Activated CD4-positive, alpha-beta T cell treated with anti-CD3 and anti-CD28 coated beads, Interleukin-2, amount 10 ng/mL, durations not matched to agents 24 days and 14 days (primary cell): ENCODE results near the gene CELF3. TPM values are rescaled to one million over a fixed set of nuclear protein-coding genes. Genes with fewer than 3 reads are reported as not detected.
A peak's percentile ranks its signal among the peaks of the same experiment; 100 is the strongest.
"Not testable (repeated sequence)": the region's sequence is repeated elsewhere in the genome, so short reads cannot be mapped to it uniquely, and the experiment has no call there.

Experiments used
- DNase-seq: peaks from one replicate; pipeline ENCODE4 v3.0.0; 2022
- H3K27ac Mint-ChIP-seq: one replicate; pipeline ENCODE4 v1.8.0; 2022; ENCODE audit warnings: mild to moderate bottlenecking, mixed read lengths
- H3K27me3 Mint-ChIP-seq: one replicate; pipeline ENCODE4 v1.8.0; 2022; ENCODE audit warnings: mixed read lengths
- H3K36me3 Mint-ChIP-seq: one replicate; pipeline ENCODE4 v1.8.0; 2022; ENCODE audit warnings: low read depth, mild to moderate bottlenecking, mixed read lengths
- H3K4me1 Mint-ChIP-seq: one replicate; pipeline ENCODE4 v1.8.0; 2021; ENCODE audit warnings: mixed read lengths
- H3K4me3 Mint-ChIP-seq: one replicate; pipeline ENCODE4 v1.8.0; 2022; ENCODE audit warnings: mild to moderate bottlenecking, moderate library complexity, mixed read lengths
- H3K9me3 Mint-ChIP-seq: one replicate; pipeline ENCODE4 v1.8.0; 2021; ENCODE audit warnings: mixed read lengths
- intact Hi-C: fragments of 100-400 bp; cut with micrococcal nuclease; formaldehyde crosslinking; loops from one replicate; pipeline ENCODE4 v1.15.1; 2023
- total RNA-seq: library from RNA; stranded (reverse); gene quantifications from 2 replicates; pipeline ENCODE4 v1.2.3, GENCODE V29; 2022

Gene CELF3
- total RNA-seq, 1 donor from 2014 or later, result not detected

GRCh38 chr1:151703813-151704212 lies 12.8 kb downstream of the CELF3 start:
- DNase-seq, result no peak
- Mint-ChIP-seq H3K27ac (no peak overlapping the region), H3K4me1 (peaks cover 7% of the 10 kb centered on the region), H3K27me3 (peaks cover 2% of the 10 kb centered on the region), H3K4me3 (no peak overlapping the region), H3K36me3 (peaks cover 8% of the 10 kb centered on the region), H3K9me3 (no peaks in the 10 kb centered on the region)
- intact Hi-C loops, result no loop called here

- peaks cover 7% of the 10 kb centered on the region for H3K4me1 Mint-ChIP-seq
- H3K9me3 Mint-ChIP-seq, result no peaks in the 10 kb centered on the region
- peaks cover 8% of the 10 kb centered on the region for H3K36me3 Mint-ChIP-seq
Observed at GRCh38 chr1:151702936-151703335, 13.7 kb downstream of the CELF3 start.

DNA sequence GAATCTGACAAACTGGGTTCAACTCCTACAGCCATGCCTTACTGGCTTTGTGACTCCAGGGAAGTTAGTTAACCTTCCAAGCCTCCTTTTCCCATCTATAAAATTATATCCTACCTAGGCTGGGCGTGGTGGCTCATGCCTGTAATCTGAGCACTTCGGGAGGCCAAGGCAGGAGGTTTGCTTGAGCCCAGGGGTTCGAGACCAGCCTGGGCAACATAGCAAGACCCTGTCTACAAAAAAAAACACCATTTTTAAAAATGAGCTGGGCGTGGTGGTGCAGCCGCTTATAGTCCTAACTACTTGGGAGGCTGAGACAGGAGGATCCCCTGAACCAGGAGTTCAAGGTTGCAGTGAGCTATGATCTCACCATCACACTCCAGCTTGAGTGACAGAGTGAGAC lies 15.1 kb downstream of the CELF3 start:
- H3K9me3 Mint-ChIP-seq, result no peaks in the 10 kb centered on the region
- no peak overlapping the region for H3K27ac Mint-ChIP-seq
- no peak overlapping the region for H3K4me3 Mint-ChIP-seq
- peaks cover 3% of the 10 kb centered on the region for H3K4me1 Mint-ChIP-seq
- DNase-seq, result no peak
- intact Hi-C loops, result no loop called here
- peaks cover 2% of the 10 kb centered on the region for H3K27me3 Mint-ChIP-seq
- peaks cover 8% of the 10 kb centered on the region for H3K36me3 Mint-ChIP-seq

More at GRCh38 chr1:151702936-151703335, 13.7 kb downstream of the CELF3 start:
- H3K4me3 Mint-ChIP-seq, result no peak overlapping the region
- intact Hi-C loops, result no loop called here
- no peak for DNase-seq
- peaks cover 2% of the 10 kb centered on the region for H3K27me3 Mint-ChIP-seq
- H3K27ac Mint-ChIP-seq, result no peak overlapping the region

DNA sequence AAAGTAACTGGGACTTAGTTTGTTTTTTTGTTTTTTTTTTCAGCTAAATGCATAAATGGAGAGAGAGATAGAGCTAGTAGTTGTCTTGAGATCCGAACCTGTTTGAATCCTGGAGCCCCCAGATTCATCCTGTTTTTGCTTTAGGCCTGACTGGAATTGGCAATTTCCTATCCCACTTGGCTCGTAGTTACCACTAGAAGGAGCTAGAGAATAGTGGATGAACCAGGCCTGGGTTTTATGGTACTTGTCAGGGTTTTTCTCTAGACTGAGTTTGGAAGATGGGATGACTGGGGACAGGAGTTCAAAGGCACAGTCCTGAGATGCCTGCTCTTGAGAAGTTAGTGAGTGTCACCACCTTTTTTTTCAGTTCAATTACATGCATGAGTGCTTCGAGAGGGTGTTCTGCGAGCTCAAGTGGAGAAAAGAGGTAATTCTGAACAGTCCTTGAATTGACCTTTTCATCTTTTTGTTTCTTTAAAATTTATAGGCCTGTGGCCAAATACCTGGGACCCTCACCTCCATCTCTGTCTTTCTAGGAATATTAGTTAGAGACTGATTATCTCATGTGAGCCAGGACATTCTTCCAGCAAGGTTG lies 23.4 kb downstream of the CELF3 start:
- Mint-ChIP-seq H3K36me3 (peaks cover 20% of the 10 kb centered on the region), H3K27me3 (no peaks in the 10 kb centered on the region), H3K9me3 (no peaks in the 10 kb centered on the region), H3K4me1 (peaks cover 2% of the 10 kb centered on the region), H3K4me3 (no peak overlapping the region), H3K27ac (no peak overlapping the region)
- peak; percentile 54 for DNase-seq
- intact Hi-C loops, result loop anchor here (1.0 kb wide), 1 partner anchor 143 kb away; no protein-coding TSS in a partner anchor

GRCh38 chr1:151692226-151692625 lies 24.4 kb downstream of the CELF3 start:
- no peaks in the 10 kb centered on the region for H3K9me3 Mint-ChIP-seq
- H3K27me3 Mint-ChIP-seq, result no peaks in the 10 kb centered on the region
- H3K36me3 Mint-ChIP-seq, result peaks cover 20% of the 10 kb centered on the region
- H3K4me3 Mint-ChIP-seq, result no peak overlapping the region
- intact Hi-C loops, result no loop called here
- peaks cover 2% of the 10 kb centered on the region for H3K4me1 Mint-ChIP-seq
- peak; percentile 44 for DNase-seq
- H3K27ac Mint-ChIP-seq, result no peak overlapping the region

- Mint-ChIP-seq H3K9me3 (no peaks in the 10 kb centered on the region), H3K27me3 (no peaks in the 10 kb centered on the region), H3K4me3 (no peak overlapping the region), H3K36me3 (peaks cover 16% of the 10 kb centered on the region), H3K4me1 (peaks cover 2% of the 10 kb centered on the region), H3K27ac (no peak overlapping the region)
- intact Hi-C loops, result no loop called here
- DNase-seq, result no peak
Observed at GRCh38 chr1:151689494-151689893, 27.1 kb downstream of the CELF3 start.

- Mint-ChIP-seq H3K27me3 (no peaks in the 10 kb centered on the region), H3K4me3 (no peak overlapping the region), H3K36me3 (peaks cover 4% of the 10 kb centered on the region), H3K9me3 (no peaks in the 10 kb centered on the region), H3K27ac (no peak overlapping the region), H3K4me1 (no peaks in the 10 kb centered on the region)
- no peak for DNase-seq
- intact Hi-C loops, result no loop called here
Observed at GRCh38 chr1:151686561-151686960, 30.0 kb downstream of the CELF3 start.

DNA sequence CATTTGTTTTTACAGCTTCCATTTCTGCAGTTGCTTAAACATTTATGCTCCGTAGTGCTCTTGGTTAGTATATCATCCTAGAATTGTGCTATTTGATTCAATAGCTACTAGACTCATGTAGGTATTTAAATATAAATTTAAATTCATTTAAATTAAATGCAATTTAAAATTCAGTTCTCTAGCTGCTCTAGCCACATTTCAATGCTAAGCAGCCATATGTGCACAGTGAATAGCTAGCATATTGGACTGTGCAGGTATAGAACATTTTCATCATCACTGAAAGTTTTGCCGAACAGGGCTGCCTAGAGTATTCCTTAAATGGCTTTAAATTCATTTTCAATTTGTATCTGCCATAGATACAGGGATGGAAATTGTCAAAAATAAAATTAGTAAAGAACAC lies 32.5 kb downstream of the CELF3 start:
- H3K4me3 Mint-ChIP-seq, result no peak overlapping the region
- DNase-seq, result no peak
- H3K9me3 Mint-ChIP-seq, result no peaks in the 10 kb centered on the region
- no peak overlapping the region for H3K27ac Mint-ChIP-seq
- no peaks in the 10 kb centered on the region for H3K27me3 Mint-ChIP-seq
- no peaks in the 10 kb centered on the region for H3K4me1 Mint-ChIP-seq
- intact Hi-C loops, result no loop called here
- H3K36me3 Mint-ChIP-seq, result peaks cover 7% of the 10 kb centered on the region

DNA sequence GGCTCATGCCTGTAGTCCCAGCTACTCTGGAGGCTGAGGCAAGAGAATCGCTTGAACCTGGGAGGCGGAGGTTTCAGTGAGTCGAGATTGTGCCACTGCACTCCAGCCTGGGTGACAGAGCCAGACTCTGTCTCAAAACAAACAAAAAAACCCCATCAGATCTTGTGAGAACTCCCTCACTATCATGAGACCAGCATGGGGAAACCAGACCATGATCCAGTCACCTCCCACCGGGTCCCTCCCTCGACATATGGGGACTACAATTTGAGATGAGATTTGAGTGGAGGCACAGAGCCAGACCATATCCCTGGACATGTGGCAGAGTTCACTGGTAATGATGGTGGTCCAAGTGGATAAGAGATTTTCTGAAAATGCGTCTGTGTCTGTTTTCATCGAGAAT lies 33.7 kb downstream of the CELF3 start:
- H3K36me3 Mint-ChIP-seq, result peaks cover 11% of the 10 kb centered on the region
- H3K4me1 Mint-ChIP-seq, intact Hi-C loops, DNase-seq, H3K27ac Mint-ChIP-seq, H3K4me3 Mint-ChIP-seq, H3K9me3 Mint-ChIP-seq, H3K27me3 Mint-ChIP-seq: not testable (repeated sequence)

- Mint-ChIP-seq H3K27ac (no peak overlapping the region), H3K4me1 (no peaks in the 10 kb centered on the region), H3K4me3 (no peak overlapping the region), H3K9me3 (no peaks in the 10 kb centered on the region), H3K36me3 (peaks cover 12% of the 10 kb centered on the region), H3K27me3 (no peaks in the 10 kb centered on the region)
- DNase-seq, result no peak
- intact Hi-C loops, result no loop called here
Observed at GRCh38 chr1:151681923-151682322, 34.7 kb downstream of the CELF3 start.

DNA sequence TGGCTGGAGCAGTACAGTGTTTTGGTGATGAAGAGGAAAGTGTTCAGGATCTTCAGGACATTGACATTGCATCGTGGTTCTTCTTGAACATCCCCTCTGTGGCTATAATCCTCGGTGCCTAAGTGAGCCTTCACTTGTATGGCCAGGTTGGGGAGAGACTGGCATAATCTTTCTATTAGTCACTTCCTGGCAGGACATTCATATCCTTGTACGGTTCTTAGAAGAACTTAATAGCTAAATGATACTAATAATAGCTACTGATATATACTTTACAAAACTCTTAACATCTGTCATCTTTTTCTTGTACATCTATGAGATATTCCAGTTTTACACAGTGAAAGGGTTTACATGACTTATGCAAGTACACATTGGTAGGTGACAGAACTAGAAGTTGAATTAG lies 35.8 kb downstream of the CELF3 start:
- Mint-ChIP-seq H3K4me1 (no peaks in the 10 kb centered on the region), H3K4me3 (no peak overlapping the region), H3K9me3 (no peaks in the 10 kb centered on the region), H3K36me3 (peaks cover 10% of the 10 kb centered on the region), H3K27ac (no peak overlapping the region), H3K27me3 (no peaks in the 10 kb centered on the region)
- no peak for DNase-seq
- intact Hi-C loops, result no loop called here

DNA sequence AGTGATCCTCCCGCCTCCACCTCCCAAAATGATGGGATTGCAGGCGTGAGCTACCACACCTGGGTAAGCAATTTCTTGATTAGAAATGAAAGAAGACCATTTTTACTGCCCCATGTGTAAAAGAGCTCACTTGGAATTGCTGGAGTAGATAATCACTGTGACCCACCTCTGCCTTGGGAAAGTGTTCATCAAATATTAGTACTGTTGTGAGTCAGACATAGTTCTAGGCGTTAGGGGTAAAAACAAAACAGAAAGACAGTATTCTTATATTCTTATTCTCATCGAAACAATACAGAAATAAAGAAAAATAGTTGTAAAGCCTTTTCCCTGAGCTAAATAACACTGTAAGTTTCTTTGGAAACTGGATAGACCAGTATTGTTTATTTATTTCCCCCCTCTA lies 36.2 kb downstream of the CELF3 start:
- H3K9me3 Mint-ChIP-seq, result no peaks in the 10 kb centered on the region
- no peak overlapping the region for H3K4me3 Mint-ChIP-seq
- H3K27ac Mint-ChIP-seq, result no peak overlapping the region
- intact Hi-C loops, result no loop called here
- DNase-seq, result no peak
- no peaks in the 10 kb centered on the region for H3K4me1 Mint-ChIP-seq
- no peaks in the 10 kb centered on the region for H3K27me3 Mint-ChIP-seq
- H3K36me3 Mint-ChIP-seq, result peaks cover 11% of the 10 kb centered on the region

- no peaks in the 10 kb centered on the region for H3K4me1 Mint-ChIP-seq
- H3K4me3 Mint-ChIP-seq, result no peak overlapping the region
- peaks cover 37% of the 10 kb centered on the region for H3K36me3 Mint-ChIP-seq
- no peaks in the 10 kb centered on the region for H3K27me3 Mint-ChIP-seq
- no peak overlapping the region for H3K27ac Mint-ChIP-seq
- no peak for DNase-seq
- intact Hi-C loops, result no loop called here
- H3K9me3 Mint-ChIP-seq, result no peaks in the 10 kb centered on the region
Observed at GRCh38 chr1:151673407-151673806, 43.2 kb downstream of the CELF3 start.

- H3K27ac Mint-ChIP-seq, H3K27me3 Mint-ChIP-seq, H3K9me3 Mint-ChIP-seq, DNase-seq, H3K4me1 Mint-ChIP-seq, H3K4me3 Mint-ChIP-seq, intact Hi-C loops: not testable (repeated sequence)
- H3K36me3 Mint-ChIP-seq, result peaks cover 33% of the 10 kb centered on the region
Observed at GRCh38 chr1:151670036-151670675, 46.4 kb downstream of the CELF3 start.

DNA sequence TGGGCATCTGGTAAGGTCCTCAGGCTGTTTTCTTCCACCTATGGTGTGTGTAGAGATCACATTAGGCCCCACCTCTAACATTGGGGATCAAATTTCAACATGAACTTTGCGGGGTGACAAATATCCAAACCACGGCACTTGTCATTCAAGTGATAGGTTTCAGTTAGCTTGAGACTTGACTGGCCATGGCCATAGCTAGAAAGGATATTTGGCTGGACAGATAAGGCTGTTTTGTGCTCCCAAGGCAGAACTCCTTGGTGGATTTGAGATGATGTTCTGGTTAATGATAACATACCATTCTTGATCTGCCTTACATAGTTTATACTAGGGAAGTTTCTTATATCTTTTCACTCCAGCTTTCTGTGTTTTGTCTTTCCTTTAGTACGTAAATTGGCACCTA lies 48.5 kb downstream of the CELF3 start:
- Mint-ChIP-seq H3K27ac (no peak overlapping the region), H3K4me1 (peaks cover 2% of the 10 kb centered on the region), H3K9me3 (no peaks in the 10 kb centered on the region), H3K27me3 (no peaks in the 10 kb centered on the region), H3K36me3 (peaks cover 34% of the 10 kb centered on the region), H3K4me3 (no peak overlapping the region)
- no peak for DNase-seq
- intact Hi-C loops, result no loop called here
